Stimulated activated CD8-positive, alpha-beta memory T cell treated with anti-CD3 and anti-CD28 coated beads, Interleukin-4, amount 100 ng/mL, for 1 hour (primary cell): Measurements from ENCODE around the gene IGSF11.
"Not testable (repeated sequence)": the region's sequence is repeated elsewhere in the genome, so short reads cannot be mapped to it uniquely, and the experiment has no call there.

Experiments
- DNase-seq, 2 donors: peaks; one replicate each; pipeline ENCODE4 v3.0.0-alpha.2; 2020; ENCODE audit warnings: low read depth in 2 of 2, low spot score in 1 of 2

IGSF11 gene, protein sequence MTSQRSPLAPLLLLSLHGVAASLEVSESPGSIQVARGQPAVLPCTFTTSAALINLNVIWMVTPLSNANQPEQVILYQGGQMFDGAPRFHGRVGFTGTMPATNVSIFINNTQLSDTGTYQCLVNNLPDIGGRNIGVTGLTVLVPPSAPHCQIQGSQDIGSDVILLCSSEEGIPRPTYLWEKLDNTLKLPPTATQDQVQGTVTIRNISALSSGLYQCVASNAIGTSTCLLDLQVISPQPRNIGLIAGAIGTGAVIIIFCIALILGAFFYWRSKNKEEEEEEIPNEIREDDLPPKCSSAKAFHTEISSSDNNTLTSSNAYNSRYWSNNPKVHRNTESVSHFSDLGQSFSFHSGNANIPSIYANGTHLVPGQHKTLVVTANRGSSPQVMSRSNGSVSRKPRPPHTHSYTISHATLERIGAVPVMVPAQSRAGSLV

DNA sequence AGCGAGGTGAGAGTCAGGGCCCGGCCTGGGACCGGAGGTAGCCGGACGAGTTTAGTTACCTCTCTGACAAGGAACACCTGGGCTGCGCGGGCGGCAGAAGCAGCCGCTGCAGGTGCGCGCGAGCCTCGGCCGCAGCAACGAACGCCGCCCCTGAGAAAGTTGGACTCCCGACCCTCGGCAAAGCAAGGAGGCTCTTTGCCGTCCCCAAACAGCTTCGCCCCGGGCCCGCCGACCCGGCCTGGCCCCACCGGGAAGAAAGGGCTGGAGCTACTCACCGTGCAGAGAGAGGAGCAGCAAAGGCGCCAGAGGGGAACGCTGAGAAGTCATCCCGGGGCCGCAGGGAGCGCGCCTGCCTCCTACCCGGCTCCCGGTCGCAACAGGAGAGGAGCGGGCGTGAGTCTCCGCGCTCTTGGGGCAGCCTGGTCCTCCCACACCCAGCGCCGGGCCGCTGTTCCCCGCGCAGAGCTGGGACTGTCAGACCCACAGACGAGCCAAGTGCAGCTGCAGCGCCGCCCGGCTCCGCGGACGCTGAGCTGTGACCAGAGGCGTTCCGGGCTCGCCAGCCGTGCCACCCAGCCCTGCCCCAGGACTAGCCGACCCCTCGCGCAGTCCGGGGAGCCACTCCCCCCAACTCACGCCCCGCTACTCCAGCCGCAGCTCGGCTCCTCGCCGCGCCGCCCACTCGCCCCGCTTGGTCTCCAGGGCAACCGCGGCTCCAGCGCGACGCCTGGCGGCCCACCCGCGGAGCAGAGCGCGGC is at the start of gene IGSF11:
IGSF11 (minus strand) TSS at position 591 of the 758 bp plus-strand sequence; CDS start at position 327, 264 bp downstream.
- DNase-seq, result peak; percentile 15 to 29

DNA sequence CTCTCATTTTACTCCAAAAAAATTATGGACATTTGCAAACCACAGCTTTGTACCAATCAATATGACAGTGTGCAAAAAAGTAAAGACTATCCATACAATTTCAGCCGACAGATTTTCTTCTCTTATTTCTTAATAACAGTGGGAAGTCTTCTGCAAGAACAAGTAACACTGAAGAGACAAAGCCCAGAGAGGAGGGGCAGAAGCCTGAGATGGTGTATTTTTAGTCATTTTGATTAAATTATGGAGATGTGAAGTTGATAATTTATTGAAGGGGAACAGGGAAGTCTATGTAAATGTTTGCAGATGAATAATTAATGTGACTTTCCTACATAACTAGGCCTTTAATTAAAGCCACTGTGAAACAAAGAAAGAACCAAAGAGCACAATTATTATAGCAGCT is 45.7 kb upstream of the IGSF11 start:
- no peak for DNase-seq

- DNase-seq, result no peak
Observed at GRCh38 chr3:119073258-119074001, 38.8 kb upstream of the IGSF11 start.

DNA sequence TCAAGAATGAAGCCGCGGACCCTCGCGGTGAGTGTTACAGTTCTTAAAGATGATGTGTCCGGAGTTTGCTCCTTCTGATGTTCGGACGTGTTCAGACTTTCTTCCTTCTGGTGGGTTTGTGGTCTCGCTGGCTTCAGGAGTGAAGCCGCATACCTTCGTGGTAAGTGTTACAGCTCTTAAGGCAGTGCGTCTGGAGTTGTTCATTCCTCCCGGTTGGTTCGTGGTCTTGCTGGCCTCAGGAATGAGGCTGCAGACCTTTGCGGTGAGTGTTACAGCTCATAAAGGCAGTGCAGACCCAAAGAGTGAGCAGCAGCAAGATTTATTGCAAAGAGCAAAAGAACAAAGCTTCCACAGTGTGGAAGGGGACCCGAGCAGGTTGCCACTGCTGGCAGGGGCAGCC is 37.8 kb upstream of the IGSF11 start:
- DNase-seq, result not testable (repeated sequence)

DNA sequence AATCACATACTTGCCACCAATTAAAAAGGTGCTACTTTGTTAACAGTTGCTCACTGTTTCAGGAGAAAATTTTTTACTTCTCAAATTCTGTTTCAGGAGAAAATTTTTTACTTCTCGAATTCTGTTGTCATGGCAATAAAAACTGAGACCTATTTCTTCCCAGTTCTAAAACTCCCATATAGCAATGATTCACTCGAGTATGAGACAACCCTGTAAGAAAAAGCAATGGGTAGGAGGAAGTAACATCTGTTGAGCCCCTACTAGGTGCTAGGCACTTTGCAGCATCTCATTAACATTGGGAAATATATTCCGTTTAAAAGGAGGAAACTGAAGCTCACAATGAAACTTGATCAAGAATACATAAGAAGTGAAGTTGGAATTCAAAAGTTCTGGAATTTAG is 35.1 kb upstream of the IGSF11 start:
- no peak for DNase-seq

DNA sequence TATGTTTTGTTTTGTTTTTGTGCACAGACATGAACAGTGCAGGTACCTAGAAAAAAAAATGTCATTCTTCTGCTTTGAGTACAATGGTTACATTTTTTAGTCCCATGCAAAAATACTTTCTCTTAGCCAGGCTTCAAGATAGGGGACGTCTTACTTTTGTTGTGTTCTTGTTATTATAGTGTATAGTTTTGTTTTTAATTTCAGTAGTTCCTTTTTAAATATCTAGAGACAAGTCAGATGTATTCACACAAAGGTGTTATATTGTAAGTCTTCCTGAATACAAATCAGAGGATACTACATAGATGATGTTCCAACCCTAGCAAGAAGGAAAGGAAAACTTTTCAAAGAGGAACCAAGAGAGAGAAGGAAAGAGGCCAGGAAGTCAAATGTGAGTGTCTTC is 28.8 kb upstream of the IGSF11 start:
- DNase-seq, result no peak

DNA sequence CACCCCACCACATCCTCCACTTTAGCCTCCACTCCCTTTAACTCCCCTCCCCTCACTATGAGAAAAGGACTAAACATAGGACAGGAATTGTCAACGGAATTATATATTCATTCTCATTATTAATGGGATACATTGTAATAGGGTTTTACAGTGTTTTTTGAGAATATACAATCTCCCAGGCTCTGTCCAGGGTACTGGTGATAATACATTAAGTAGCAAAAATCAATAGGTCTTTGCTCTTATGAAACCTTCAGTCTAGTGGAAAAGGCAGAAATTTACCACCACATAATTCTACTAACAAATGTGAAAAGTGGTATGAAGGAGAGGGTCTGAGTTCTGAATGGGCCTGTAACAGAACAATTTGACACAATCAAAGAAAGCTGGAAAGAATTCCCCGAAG is 28.2 kb upstream of the IGSF11 start:
- DNase-seq, result no peak

GRCh38 chr3:119044593-119044992 is 9.9 kb upstream of the IGSF11 start:
- DNase-seq, result no peak

DNA sequence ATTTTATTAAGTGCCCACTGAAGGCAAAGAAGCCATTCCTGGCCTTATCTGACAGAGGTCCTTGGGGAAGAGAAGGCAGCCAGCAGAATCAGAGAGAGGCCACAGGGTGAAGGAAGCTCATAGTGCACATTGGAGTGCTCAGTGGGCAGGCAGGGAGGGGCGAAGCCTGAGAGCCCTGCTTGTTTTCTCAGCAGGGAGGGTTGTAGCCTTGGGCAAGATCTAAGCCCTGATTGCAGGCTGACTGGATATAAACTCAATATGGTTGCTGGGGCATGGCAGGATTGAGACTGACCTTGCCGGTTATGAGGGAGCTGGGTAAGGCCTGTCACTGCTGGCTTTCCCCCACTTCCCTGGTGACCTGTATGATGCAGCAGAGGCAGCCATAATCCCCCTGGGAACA is 7.5 kb upstream of the IGSF11 start:
- DNase-seq, result no peak

GRCh38 chr3:119035014-119035346 is 334 bp upstream of the IGSF11 start:
- no peak for DNase-seq

GRCh38 chr3:119033393-119034255 is 1.0 kb downstream of the IGSF11 start:
- no peak for DNase-seq

DNA sequence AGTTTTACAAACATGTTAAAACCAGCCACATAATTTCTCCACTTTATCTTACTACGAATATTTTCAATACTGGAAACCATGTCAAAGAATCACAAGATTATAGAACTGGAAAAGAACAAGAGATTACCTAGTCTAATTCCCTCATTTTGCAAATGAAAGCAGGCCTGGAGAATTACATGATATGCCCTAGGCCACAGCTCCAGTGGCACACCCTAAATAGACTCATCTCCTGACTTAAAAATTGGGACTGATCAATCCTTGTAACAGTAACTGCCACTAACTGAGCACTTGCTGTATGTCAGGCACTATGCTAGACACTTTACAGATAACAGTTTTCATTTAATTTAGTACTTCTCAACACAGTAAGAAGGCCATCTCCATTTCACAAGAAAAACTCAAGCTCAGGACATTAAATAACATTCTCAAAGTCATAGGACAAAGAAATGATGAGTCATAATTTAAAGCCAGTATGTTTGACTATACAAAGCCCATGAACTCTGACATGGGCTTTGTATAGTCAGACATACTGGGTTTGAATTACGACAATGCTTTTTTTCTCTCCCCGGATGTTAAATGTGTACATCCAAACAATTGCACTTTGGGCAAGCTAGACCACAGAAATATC is 9.4 kb downstream of the IGSF11 start:
- DNase-seq, result no peak

- DNase-seq, result no peak
Observed at GRCh38 chr3:119019767-119020518, 14.7 kb downstream of the IGSF11 start.

DNA sequence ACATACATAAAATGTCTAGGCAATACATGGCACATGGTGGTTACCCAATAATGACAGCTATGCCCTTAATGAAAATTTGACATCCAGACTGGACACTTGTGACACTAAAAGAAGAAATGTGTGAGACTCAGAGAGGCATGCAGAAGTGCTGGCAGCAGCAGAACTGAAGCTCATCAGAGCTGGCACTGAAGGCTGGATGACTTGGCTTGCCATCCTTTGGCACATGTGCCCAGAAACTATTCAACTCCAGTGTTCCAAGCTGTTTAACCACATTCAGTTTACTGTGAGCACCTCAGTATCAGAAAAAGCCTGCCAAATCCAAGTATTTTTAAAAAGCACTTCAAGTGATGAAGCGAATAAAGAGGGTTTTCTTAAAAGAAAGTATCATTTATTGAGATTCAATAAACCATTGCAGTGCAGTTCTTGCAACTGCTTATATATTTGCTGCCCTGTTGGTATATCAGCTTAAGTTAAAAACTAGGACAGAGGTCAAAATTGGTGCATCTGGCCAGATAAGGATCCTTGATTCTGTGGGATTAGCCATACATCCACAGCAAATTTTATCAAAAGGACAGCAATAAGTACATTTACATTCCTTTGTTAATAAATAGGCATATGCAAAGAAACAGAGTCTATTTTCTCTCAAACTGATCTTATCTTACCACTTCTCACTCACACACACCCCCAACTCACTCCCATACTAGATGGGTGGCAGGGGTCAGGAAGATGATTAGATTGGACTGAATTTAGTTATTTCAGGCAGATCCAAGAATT is 15.8 kb downstream of the IGSF11 start:
- DNase-seq, result no peak

DNA sequence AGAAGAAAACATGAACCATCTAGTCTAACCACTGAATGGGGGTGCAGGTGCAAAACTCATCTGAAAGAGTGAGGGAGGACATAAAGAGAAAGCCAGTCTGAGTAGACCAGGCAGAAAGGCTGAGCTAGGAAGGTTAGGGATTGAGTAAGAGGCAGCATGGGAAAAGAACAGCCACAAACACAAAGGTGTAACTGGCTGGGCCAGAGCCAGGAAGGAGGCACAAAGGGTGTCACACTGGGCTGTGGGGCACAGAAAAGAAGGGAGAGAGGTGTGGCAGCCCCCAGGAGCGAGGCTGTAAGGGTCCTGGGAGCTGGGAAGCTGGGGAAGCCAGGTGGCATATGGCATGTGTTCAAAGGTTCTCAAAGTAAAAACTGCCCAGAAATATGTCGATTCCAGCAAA is 18.7 kb downstream of the IGSF11 start:
- no peak for DNase-seq

DNA sequence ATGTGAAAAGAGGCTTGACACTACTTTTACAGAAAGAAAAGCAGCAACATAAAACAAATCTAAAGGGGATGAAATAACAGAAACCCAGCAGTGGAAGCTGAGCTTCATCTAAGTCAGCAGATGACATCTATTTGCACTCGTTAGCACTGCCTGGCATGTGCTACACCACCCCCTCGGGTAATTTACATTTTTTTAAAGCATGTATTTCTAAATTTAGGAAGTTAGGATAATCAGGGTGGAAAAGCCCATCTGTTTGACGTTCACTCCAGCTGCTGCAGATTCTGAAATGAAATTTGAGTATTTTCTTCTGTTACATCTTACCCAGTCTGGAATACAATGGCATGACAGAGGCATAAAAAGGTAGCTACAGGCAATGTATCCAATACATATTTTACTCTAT is 20.7 kb downstream of the IGSF11 start:
- no peak for DNase-seq

GRCh38 chr3:119011528-119011927 is 23.1 kb downstream of the IGSF11 start:
- DNase-seq, result no peak

- DNase-seq, result no peak
Observed at GRCh38 chr3:118997190-118997589, 37.5 kb downstream of the IGSF11 start.

GRCh38 chr3:118991775-118992174 is 42.9 kb downstream of the IGSF11 start:
- no peak for DNase-seq
